B cell (primary cell): Measurements from ENCODE around the gene C19orf53. TPM values are rescaled to one million over a fixed set of nuclear protein-coding genes. Genes with fewer than 3 reads are reported as not detected.

Source experiments
- ATAC-seq: fragments of 200-7000 bp; cut with Tn5 transposase; one replicate; pipeline ENCODE4 v1.10.0; 2021; ENCODE audit warnings: low read depth, mild to moderate bottlenecking, moderate number of reproducible peaks, moderate library complexity
- CTCF ChIA-PET: fragments of 350-600 bp; sonication (Branson Sonifier 250); formaldehyde crosslinking; loops from one replicate; lab custom pipeline; 2021; ENCODE audit warnings: antibody characterized with exemption, inconsistent platforms; lab: Charles Lee
- POLR2A ChIA-PET: fragments of 350-600 bp; sonication (Branson Sonifier 250); formaldehyde crosslinking; loops from one replicate; lab custom pipeline; 2021; ENCODE audit warnings: antibody characterized with exemption; lab: Charles Lee
- DNase-seq: peaks from one replicate; pipeline ENCODE4 v3.0.0; 2013
- H2AFZ ChIP-seq: 2 replicates; pipeline ENCODE4 v1.6.1; 2012; ENCODE audit warnings: mild to moderate bottlenecking, low read depth, low read length; ENCODE audit not compliant: insufficient read depth, poor library complexity, severe bottlenecking
- H3K27ac ChIP-seq, 2 donors: 1 replicate in 1 of 2; 2 replicates in 1 of 2; pipeline ENCODE4 v1.5.1; 2012 to 2013; ENCODE audit warnings: low read length in 2 of 2, mild to moderate bottlenecking in 2 of 2, moderate library complexity in 1 of 2
- H3K27me3 ChIP-seq, 4 experiments: fragments of 200-600 bp in 1 of 4; sonication (generic) in 1 of 4; replicated peaks in 1 of 4; 1 replicate in 2 of 4; 2 replicates in 2 of 4; pipeline versions ENCODE4 v1.6.1 to v1.7.0; 2013 to 2016; ENCODE audit warnings: low read length in 3 of 4, mild to moderate bottlenecking in 2 of 4, mixed read lengths in 1 of 4, moderate library complexity in 1 of 4; ENCODE audit not compliant: insufficient read depth in 4 of 4, control insufficient read depth in 3 of 4; ENCODE audit errors: control extremely low read depth in 1 of 4
- H3K36me3 ChIP-seq, 2 experiments: replicated peaks in 1 of 2; 1 replicate in 1 of 2; 2 replicates in 1 of 2; pipeline versions ENCODE4 v1.6.1 to v1.7.1; 2013; ENCODE audit warnings: low read length in 1 of 2; ENCODE audit not compliant: insufficient read depth in 2 of 2, control insufficient read depth in 1 of 2; ENCODE audit errors: control extremely low read depth in 1 of 2, extremely low read depth in 1 of 2
- H3K4me1 ChIP-seq, 2 donors: fragments of 200-600 bp in 1 of 2; sonication (generic) in 1 of 2; 1 replicate in 1 of 2; 2 replicates in 1 of 2; pipeline versions ENCODE4 v1.5.1 to v1.6.1; 2013 to 2017; ENCODE audit warnings: low read length in 2 of 2; ENCODE audit not compliant: control insufficient read depth in 2 of 2, insufficient read depth in 2 of 2
- H3K4me2 ChIP-seq: replicated peaks from 2 replicates; pipeline ENCODE3; 2012; ENCODE audit warnings: mild to moderate bottlenecking, low read depth, low read length; ENCODE audit not compliant: poor library complexity, severe bottlenecking
- H3K4me3 ChIP-seq, 5 experiments: fragments of 200-600 bp in 1 of 5; sonication (generic) in 1 of 5; 1 replicate in 3 of 5; 2 replicates in 2 of 5; pipeline versions ENCODE4 v1.5.1 to v1.7.0; 2011 to 2016; ENCODE audit warnings: low read length in 4 of 5, mild to moderate bottlenecking in 4 of 5, low read depth in 2 of 5, control low read depth in 1 of 5, moderate library complexity in 1 of 5; ENCODE audit not compliant: insufficient read depth in 1 of 5; ENCODE audit errors: control extremely low read depth in 1 of 5, extremely low read depth in 1 of 5
- H3K79me2 ChIP-seq: fragments of 200-600 bp; sonication (generic); one replicate; pipeline ENCODE4 v1.6.0; 2016; ENCODE audit warnings: low read length; ENCODE audit not compliant: control insufficient read depth, insufficient read depth
- H3K9ac ChIP-seq: fragments of 200-600 bp; sonication (generic); 2 replicates; pipeline ENCODE4 v1.6.1; 2017; ENCODE audit warnings: mild to moderate bottlenecking, low read length, moderate library complexity
- H3K9me3 ChIP-seq, 3 donors: one replicate each; pipeline versions ENCODE4 v1.6.1 to v1.7.1; 2013; ENCODE audit warnings: low read length in 2 of 3; ENCODE audit not compliant: control insufficient read depth in 2 of 3, insufficient read depth in 1 of 3; ENCODE audit errors: control extremely low read depth in 1 of 3
- H4K20me1 ChIP-seq: 2 replicates; pipeline ENCODE4 v1.6.0; 2012; ENCODE audit warnings: mild to moderate bottlenecking, low read length; ENCODE audit not compliant: insufficient read depth, control insufficient read depth, poor library complexity, severe bottlenecking
- H3K27ac Mint-ChIP-seq: one replicate; pipeline ENCODE4 v1.8.0; 2021; ENCODE audit warnings: mixed read lengths
- H3K27me3 Mint-ChIP-seq: one replicate; pipeline ENCODE4 v1.8.0; 2021; ENCODE audit warnings: mixed read lengths
- H3K4me1 Mint-ChIP-seq: one replicate; pipeline ENCODE4 v1.8.0; 2021; ENCODE audit warnings: mixed read lengths
- H3K4me3 Mint-ChIP-seq: one replicate; pipeline ENCODE4 v1.8.0; 2021; ENCODE audit warnings: mixed read lengths
- H3K9me3 Mint-ChIP-seq: one replicate; pipeline ENCODE4 v1.8.0; 2022; ENCODE audit warnings: mixed read lengths; ENCODE audit not compliant: insufficient read depth
- CTCF ChIP-seq: fragments of 200-600 bp; IDR thresholded peaks from one replicate; pipeline ENCODE4 v1.8.0; 2022; ENCODE audit warnings: antibody characterized with exemption, mild to moderate bottlenecking
- EZH2 ChIP-seq: IDR thresholded peaks from 2 replicates; pipeline ENCODE4 v1.6.1; 2012; ENCODE audit warnings: borderline replicate concordance, low read depth, mild to moderate bottlenecking, moderate library complexity, low read length; ENCODE audit not compliant: insufficient read depth, poor library complexity, severe bottlenecking
- WGBS: methylation state at CpG from one replicate; pipeline ENCODE4 v1.1.5; 2013; ENCODE audit warnings: missing lambda C conversion rate; ENCODE audit not compliant: insufficient coverage; 5-methylcytosine and 5-hydroxymethylcytosine counted together
- intact Hi-C: fragments of 100-400 bp; cut with micrococcal nuclease; formaldehyde crosslinking; loops from one replicate; pipeline ENCODE4 v1.10.0; 2022
- polyA plus RNA-seq: library from polyadenylated mRNA; depleted of rRNA; stranded (reverse); fragments of >200 nt; gene quantifications from 2 replicates; pipeline ENCODE4 v1.2.3, GENCODE V29; 2012
- total RNA-seq, 2 donors: library from RNA; stranded (reverse); fragments of 120-200 nt in 1 of 2; gene quantifications; 1 replicate in 1 of 2; 2 replicates in 1 of 2; pipeline versions ENCODE4 v1.2.3 to v1.2.4, GENCODE V29; 2013 to 2022

Gene C19orf53
- total and polyA plus RNA-seq, 2 donors (not counting 1 experiment from before 2014, with no cell fraction given), result 62.5 to 110 TPM

GRCh38 chr19:13808856-13809255, 34.6 kb downstream of the C19orf53 start:
- H4K20me1 ChIP-seq, result no peaks in the 10 kb centered on the region
- no peak for TF ChIP-seq CTCF
- TF ChIP-seq EZH2, result no peak
- ChIA-PET POLR2A (no interaction called here), CTCF (no interaction called here)
- no peak overlapping the region for H3K27ac ChIP-seq
- H3K9ac ChIP-seq, result no peak overlapping the region
- Mint-ChIP-seq H3K27me3 (no peaks in the 10 kb centered on the region), H3K9me3 (no peaks in the 10 kb centered on the region), H3K4me3 (no peak overlapping the region), H3K4me1 (no peaks in the 10 kb centered on the region), H3K27ac (no peak overlapping the region)
- no peak overlapping the region for H3K4me2 ChIP-seq
- H3K27me3 ChIP-seq, result no peaks in the 10 kb centered on the region
- WGBS, result 97% methylated on average over 34 of the region's 34 CpGs
- H3K4me3 ChIP-seq, result no peak overlapping the region
- H3K79me2 ChIP-seq, result no peaks in the 10 kb centered on the region
- H3K4me1 ChIP-seq, result no peaks in the 10 kb centered on the region
- H3K9me3 ChIP-seq, result peaks cover 0 to 6% (median 0%) of the 10 kb centered on the region in 3 donors
- peak; percentile 8 for DNase-seq
- H2AFZ ChIP-seq, result no peak overlapping the region
- peaks cover 3 to 6% of the 10 kb centered on the region in 2 experiments for H3K36me3 ChIP-seq
- intact Hi-C loops, result no loop called here
- no peak for ATAC-seq

- Histone ChIP-seq H3K27me3 (no peaks in the 10 kb centered on the region), H3K27ac (no peak overlapping the region), H3K4me1 (peaks cover 0 to 3% of the 10 kb centered on the region in 2 donors), H3K79me2 (no peaks in the 10 kb centered on the region), H3K9me3 (peaks cover 0 to 6% (median 0%) of the 10 kb centered on the region in 3 donors), H4K20me1 (no peaks in the 10 kb centered on the region), H3K9ac (no peak overlapping the region), H3K36me3 (peaks cover under 1 to 7% of the 10 kb centered on the region in 2 experiments), H3K4me3 (no peak overlapping the region), H3K4me2 (no peak overlapping the region), H2AFZ (no peak overlapping the region)
- H3K9me3 Mint-ChIP-seq, result no peaks in the 10 kb centered on the region
- 94% methylated on average over 11 of the region's 11 CpGs for WGBS
- intact Hi-C loops, result no loop called here
- H3K27ac Mint-ChIP-seq, result no peak overlapping the region
- H3K4me1 Mint-ChIP-seq, result no peaks in the 10 kb centered on the region
- ATAC-seq, result no peak
- DNase-seq, result peak; percentile 4
- ChIA-PET CTCF (no interaction called here), POLR2A (no interaction called here)
- TF ChIP-seq EZH2 (no peak), CTCF (no peak)
- H3K4me3 Mint-ChIP-seq, result no peak overlapping the region
- no peaks in the 10 kb centered on the region for H3K27me3 Mint-ChIP-seq
Measured at GRCh38 chr19:13812544-13812943, 38.3 kb downstream of the C19orf53 start.
